Measurements from ENCODE around the gene TOM1.

DNA sequence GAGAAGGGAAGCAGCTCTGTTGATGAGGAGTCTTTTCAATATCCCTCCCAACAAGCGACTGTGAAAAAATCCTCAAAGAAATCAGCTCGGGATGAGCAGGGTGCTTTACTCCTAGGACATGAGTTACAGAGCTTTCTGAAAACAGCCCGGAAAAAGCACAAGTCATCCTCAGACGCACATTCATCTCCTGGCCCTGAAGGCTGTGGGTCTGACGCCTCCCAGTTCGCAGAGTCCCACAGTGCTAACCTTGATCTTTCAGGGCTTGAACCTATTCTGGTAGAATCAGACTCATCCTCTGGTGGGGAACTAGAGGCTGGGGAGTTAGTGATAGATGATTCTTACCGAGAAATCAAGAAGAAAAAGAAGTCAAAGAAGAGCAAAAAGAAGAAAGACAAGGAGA lies 34.7 kb upstream of the TOM1 start:
- TF ChIP-seq SPI1 (IDR thresholded peaks at IDR 0.05; ENCODE audit: borderline replicate concordance, low read depth) = no peak
- TF ChIP-seq, protein P1, sequence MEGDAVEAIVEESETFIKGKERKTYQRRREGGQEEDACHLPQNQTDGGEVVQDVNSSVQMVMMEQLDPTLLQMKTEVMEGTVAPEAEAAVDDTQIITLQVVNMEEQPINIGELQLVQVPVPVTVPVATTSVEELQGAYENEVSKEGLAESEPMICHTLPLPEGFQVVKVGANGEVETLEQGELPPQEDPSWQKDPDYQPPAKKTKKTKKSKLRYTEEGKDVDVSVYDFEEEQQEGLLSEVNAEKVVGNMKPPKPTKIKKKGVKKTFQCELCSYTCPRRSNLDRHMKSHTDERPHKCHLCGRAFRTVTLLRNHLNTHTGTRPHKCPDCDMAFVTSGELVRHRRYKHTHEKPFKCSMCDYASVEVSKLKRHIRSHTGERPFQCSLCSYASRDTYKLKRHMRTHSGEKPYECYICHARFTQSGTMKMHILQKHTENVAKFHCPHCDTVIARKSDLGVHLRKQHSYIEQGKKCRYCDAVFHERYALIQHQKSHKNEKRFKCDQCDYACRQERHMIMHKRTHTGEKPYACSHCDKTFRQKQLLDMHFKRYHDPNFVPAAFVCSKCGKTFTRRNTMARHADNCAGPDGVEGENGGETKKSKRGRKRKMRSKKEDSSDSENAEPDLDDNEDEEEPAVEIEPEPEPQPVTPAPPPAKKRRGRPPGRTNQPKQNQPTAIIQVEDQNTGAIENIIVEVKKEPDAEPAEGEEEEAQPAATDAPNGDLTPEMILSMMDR (IDR thresholded peaks at IDR 0.05; ENCODE audit: insufficient read depth, low read length) = no peak
